WI38 (cell line): ENCODE measurements around the gene MGAT1.

ENCODE experiments used
- H3K4me3 ChIP-seq: 2 replicates; pipeline ENCODE4 v1.5.1; 2011; ENCODE audit warnings: low read depth, mild to moderate bottlenecking, control low read depth, low read length
- TF ChIP-seq, protein P1 (sequence below): IDR thresholded peaks from 2 replicates; pipeline ENCODE4 v1.5.1; 2012; ENCODE audit warnings: low read depth, mild to moderate bottlenecking, control low read depth, low read length

The MGAT1 gene

DNA sequence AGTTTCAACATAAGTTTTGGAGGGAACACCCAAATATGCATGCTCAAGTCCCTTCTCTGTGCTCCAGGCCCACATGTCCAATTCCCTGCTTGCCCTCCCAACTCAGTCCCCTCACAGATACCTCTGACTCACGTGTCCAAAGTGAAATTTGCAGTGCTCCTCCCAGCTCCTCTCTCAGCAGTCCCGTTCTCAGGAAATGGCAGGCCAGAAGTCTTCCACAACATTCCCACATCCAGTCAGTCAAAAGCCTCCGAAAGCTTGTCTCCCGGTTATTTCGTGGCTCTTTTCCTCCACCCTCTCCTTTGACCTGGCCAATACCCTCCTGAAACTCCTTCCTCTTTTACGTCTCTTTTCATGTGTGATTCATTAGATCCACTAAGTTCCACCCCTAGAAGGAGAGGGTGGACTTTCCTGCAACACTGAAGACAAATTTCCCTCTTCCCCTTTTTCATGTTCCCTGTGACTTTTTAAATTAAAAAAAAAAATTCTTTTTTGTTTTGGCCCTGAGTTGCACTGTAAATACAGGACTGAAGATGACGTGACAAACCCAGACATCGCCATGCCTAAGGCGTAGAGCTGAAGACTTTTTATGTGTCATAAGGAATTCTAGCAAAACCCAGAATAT is 12.8 kb upstream of the MGAT1 start:
- TF ChIP-seq, protein P1, sequence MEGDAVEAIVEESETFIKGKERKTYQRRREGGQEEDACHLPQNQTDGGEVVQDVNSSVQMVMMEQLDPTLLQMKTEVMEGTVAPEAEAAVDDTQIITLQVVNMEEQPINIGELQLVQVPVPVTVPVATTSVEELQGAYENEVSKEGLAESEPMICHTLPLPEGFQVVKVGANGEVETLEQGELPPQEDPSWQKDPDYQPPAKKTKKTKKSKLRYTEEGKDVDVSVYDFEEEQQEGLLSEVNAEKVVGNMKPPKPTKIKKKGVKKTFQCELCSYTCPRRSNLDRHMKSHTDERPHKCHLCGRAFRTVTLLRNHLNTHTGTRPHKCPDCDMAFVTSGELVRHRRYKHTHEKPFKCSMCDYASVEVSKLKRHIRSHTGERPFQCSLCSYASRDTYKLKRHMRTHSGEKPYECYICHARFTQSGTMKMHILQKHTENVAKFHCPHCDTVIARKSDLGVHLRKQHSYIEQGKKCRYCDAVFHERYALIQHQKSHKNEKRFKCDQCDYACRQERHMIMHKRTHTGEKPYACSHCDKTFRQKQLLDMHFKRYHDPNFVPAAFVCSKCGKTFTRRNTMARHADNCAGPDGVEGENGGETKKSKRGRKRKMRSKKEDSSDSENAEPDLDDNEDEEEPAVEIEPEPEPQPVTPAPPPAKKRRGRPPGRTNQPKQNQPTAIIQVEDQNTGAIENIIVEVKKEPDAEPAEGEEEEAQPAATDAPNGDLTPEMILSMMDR, result no peak
- no peak overlapping the region for H3K4me3 ChIP-seq

DNA sequence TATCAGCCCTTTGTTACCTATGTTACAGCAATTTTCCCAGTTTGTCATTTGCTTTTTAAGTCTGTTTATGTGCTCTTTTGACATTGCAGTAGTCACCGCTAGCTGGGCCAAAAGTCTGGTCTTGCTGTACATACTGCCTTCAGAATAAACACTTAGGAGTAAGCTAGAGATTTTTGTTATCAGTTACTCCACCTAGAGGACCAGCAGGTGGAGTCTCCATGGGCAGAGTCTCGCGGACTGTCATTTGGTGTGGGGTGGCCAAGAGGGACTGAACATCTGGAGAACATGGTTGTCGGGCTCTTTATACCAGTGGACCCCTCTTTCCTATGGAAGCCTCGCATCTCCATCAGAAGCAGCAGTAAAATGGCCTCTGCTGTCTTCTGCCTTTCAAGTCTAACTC is 10.8 kb upstream of the MGAT1 start:
- TF ChIP-seq, protein P1, result no peak
- H3K4me3 ChIP-seq, result no peak overlapping the region

DNA sequence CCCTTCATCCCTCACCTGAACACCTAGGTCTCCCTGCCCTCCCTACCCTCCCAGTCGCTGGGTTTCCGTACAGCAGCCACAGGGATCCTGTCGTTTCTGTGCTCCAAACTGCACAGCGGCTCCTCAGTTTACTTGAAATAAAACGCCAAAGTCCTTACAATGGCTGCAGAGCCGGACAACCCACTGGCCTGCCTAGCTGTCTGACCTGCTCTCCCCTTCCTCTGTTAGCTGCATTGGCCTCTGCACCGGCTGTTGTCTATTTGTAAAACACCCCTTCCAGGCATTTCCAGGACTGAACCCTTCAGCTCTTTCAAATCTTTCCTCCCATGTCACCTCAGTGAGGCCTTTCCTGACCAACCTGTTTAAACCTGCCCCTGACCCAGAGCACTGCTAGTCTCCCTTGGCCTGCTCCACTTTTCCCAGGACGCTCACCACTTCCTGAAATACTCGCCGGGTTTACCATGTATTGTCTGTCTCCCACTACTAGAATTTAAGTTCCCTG is 9.1 kb upstream of the MGAT1 start:
- H3K4me3 ChIP-seq, result no peak overlapping the region
- TF ChIP-seq, protein P1, result no peak

DNA sequence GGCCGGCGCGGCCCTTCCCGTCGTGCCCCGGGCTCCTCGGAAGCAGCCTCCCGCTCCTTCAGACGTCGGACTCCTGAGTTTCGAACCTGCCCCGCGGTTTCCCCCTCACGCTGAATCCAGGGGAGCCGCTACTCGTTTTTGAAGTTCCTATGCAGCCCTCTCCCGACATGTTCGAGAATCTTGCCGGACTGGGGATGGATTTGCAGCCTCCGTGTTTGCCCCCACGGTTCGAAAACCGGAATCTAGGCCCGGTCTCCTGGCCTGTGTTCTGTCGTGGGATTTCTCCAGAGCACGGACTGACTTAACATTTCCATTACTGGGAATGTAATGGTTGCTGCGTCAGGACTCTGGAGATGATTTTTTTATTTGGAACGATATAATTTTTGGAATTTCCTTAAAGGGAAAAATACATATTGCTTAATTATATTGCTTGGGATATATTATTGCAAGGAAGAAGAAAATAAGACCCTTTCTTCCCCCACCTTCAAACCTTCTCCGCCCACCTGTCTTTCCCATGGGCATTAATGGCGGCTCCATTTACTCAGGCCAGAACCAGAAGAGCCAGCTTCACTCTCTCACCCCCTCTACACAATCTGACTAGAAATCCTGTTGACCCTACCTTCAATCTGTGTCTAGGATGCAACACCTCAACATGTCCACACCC is 8.5 kb upstream of the MGAT1 start:
- TF ChIP-seq, protein P1, result no peak

DNA sequence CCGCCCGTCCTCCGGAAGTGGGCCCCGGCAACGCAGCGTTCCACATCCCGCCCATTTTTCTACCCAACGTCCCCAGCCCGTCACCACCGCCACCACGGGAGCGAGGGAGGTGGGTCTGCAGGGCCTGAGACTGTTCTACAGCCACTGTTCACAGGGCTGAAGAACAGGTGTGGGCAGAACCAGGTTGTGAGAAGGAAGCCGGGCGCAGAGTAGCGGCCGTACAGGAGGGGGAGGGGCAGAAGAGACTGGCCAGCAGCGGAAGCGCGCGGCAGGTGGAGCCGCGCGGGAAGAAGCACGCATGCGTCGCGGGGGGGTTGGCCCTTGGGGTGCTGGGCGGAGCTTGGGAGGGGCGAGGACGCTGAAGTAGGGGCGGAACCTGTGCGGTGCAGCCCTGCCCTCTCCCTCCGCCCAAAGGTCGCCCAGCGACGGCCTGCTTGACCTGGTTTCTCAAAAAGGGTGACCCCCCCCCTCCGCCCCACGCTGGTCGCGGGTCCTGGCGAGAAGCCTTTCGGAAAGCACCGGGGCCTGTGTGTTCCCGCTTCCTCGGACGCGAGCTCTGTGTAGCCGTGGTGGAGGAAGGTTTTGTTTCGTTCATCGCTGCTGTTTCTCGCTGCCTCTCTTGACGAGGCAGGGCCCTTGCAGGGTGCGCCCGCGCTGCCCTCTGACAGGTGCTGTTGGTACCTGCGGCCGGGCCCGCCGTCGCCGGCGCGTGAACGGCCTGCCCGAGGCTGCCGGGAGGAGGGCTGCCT is 7.8 kb upstream of the MGAT1 start:
- peak overlapping the region; percentile 75 for H3K4me3 ChIP-seq
- TF ChIP-seq, protein P1, result no peak

More for the DNA sequence above, 8.5 kb upstream of the MGAT1 start:
- H3K4me3 ChIP-seq, result peak overlapping the region; percentile 75

DNA sequence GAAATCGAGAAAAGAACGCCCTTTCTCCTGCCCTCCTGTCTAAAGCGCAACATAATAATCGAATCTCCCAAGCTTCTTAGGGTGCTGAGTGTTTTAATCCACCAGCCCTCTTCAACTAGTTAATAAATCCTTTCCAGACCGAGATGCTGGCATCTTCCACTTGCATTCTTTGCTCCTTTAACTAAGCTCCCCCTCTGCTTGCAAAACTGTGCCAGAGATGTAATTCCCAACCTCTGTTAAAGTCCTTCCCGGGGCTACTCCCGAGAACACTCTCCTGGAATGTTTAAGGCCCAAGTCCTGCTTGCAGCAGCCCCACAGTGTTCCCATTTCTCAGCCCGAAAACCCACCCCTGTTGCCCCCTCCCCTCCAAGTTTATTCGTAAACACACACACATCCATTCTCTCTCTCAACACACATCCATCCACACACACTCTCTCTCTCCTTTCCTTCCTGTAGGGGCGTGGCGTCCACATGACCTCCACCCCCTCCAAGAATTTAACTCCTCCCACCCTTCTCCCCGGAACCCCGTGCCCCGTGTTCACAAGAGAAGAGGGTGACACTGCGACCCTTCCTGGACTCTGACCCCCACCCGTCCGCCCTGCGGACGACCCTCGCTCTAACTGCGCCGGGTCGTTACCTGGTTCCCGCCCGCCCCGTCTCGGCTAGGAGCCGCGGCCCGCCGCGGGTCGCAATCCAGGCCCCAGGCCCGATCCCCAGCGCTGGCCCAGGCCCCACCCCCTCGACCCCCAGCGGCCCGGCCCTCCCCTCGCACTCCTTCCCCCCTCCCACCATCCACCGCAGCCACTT is 7.0 kb upstream of the MGAT1 start:
- H3K4me3 ChIP-seq, result peak overlapping the region; percentile 75
- TF ChIP-seq, protein P1, result no peak
